Skeletal muscle satellite cell (primary cell): ENCODE data around the gene CHEK1. TPM values are rescaled to one million over a fixed set of nuclear protein-coding genes. Genes with fewer than 3 reads are reported as not detected.
"Not testable (repeated sequence)": the region's sequence is repeated elsewhere in the genome, so short reads cannot be mapped to it uniquely, and the experiment has no call there.

Source experiments
- H3K27me3 ChIP-seq: 2 replicates; pipeline ENCODE4 v1.7.0; 2013; ENCODE audit warnings: low read length; ENCODE audit not compliant: control insufficient read depth, insufficient read depth
- H3K36me3 ChIP-seq: 2 replicates; pipeline ENCODE4 v1.7.0; 2013; ENCODE audit warnings: mild to moderate bottlenecking, control low read depth, low read length; ENCODE audit not compliant: insufficient read depth
- H3K4me1 ChIP-seq: 2 replicates; pipeline ENCODE4 v1.7.0; 2013; ENCODE audit warnings: low read length; ENCODE audit not compliant: control insufficient read depth, insufficient read depth
- H3K4me2 ChIP-seq: 2 replicates; pipeline ENCODE4 v1.7.0; 2013; ENCODE audit warnings: mild to moderate bottlenecking, low read length
- H3K4me3 ChIP-seq: 2 replicates; pipeline ENCODE4 v1.7.0; 2013; ENCODE audit warnings: low read length
- H3K9ac ChIP-seq: 2 replicates; pipeline ENCODE4 v1.7.0; 2013; ENCODE audit warnings: mild to moderate bottlenecking, low read depth, low read length, moderate library complexity
- H3K9me3 ChIP-seq: replicated peaks from 2 replicates; pipeline ENCODE4 v1.7.0; 2013; ENCODE audit warnings: mild to moderate bottlenecking, control low read depth, low read length
- total RNA-seq: library from RNA; depleted of rRNA; stranded (reverse); fragments of >200 nt; gene quantifications from 2 replicates; pipeline ENCODE4 v1.2.3, GENCODE V29; 2012; rRNA removed

CHEK1 gene
- 23.1 and 28.4 TPM in 2 replicates for total RNA-seq

- Histone ChIP-seq H3K4me2 (peak within 1 kb of the TSS; percentile 95), H3K9me3 (no peaks in the 10 kb centered on the region), H3K36me3 (peaks cover 26% of the 10 kb centered on the region), H3K4me1 (peaks cover 19% of the 10 kb centered on the region), H3K4me3 (peak within 1 kb of the TSS; percentile 75), H3K27me3 (no peaks in the 10 kb centered on the region), H3K9ac (peak within 1 kb of the TSS; percentile 89)
These were observed at the start of gene CHEK1 for GRCh38 chr11:125624756-125625213. Gene CHEK1, plus strand, starts transcription at chr11:125625163. Its CDS starts 1,606 bp downstream, at chr11:125626769.

GRCh38 chr11:125577181-125577580, 47.8 kb upstream of the CHEK1 start:
- H3K4me1 ChIP-seq, H3K27me3 ChIP-seq, H3K4me3 ChIP-seq, H3K4me2 ChIP-seq, H3K9me3 ChIP-seq, H3K9ac ChIP-seq: not testable (repeated sequence)
- H3K36me3 ChIP-seq = peaks cover 70% of the 10 kb centered on the region

GRCh38 chr11:125578783-125579182, 46.2 kb upstream of the CHEK1 start:
- Histone ChIP-seq H3K27me3 (no peaks in the 10 kb centered on the region), H3K4me2 (no peak overlapping the region), H3K4me1 (no peaks in the 10 kb centered on the region), H3K9me3 (no peaks in the 10 kb centered on the region), H3K4me3 (no peak overlapping the region), H3K9ac (no peak overlapping the region), H3K36me3 (peaks cover 71% of the 10 kb centered on the region)

- Histone ChIP-seq H3K9ac (no peak overlapping the region), H3K27me3 (no peaks in the 10 kb centered on the region), H3K4me1 (no peaks in the 10 kb centered on the region), H3K36me3 (peaks cover 71% of the 10 kb centered on the region), H3K4me3 (no peak overlapping the region), H3K4me2 (no peak overlapping the region), H3K9me3 (no peaks in the 10 kb centered on the region)
These were observed 45.2 kb upstream of the CHEK1 start for GRCh38 chr11:125579811-125580210.

GRCh38 chr11:125583496-125583895, 41.5 kb upstream of the CHEK1 start:
- no peaks in the 10 kb centered on the region for H3K4me1 ChIP-seq
- no peak overlapping the region for H3K4me2 ChIP-seq
- H3K36me3 ChIP-seq = peaks cover 44% of the 10 kb centered on the region
- no peak overlapping the region for H3K4me3 ChIP-seq
- no peaks in the 10 kb centered on the region for H3K9me3 ChIP-seq
- H3K9ac ChIP-seq = no peak overlapping the region
- H3K27me3 ChIP-seq = no peaks in the 10 kb centered on the region

GRCh38 chr11:125585487-125585886, 39.5 kb upstream of the CHEK1 start:
- no peaks in the 10 kb centered on the region for H3K9me3 ChIP-seq
- H3K9ac ChIP-seq = no peak overlapping the region
- no peak overlapping the region for H3K4me2 ChIP-seq
- no peaks in the 10 kb centered on the region for H3K27me3 ChIP-seq
- no peaks in the 10 kb centered on the region for H3K4me1 ChIP-seq
- peaks cover 31% of the 10 kb centered on the region for H3K36me3 ChIP-seq
- no peak overlapping the region for H3K4me3 ChIP-seq

GRCh38 chr11:125586623-125587022, 38.3 kb upstream of the CHEK1 start:
- H3K4me3 ChIP-seq = no peak overlapping the region
- H3K9ac ChIP-seq = no peak overlapping the region
- H3K27me3 ChIP-seq = no peaks in the 10 kb centered on the region
- H3K4me2 ChIP-seq = no peak overlapping the region
- peaks cover 4% of the 10 kb centered on the region for H3K4me1 ChIP-seq
- peaks cover 26% of the 10 kb centered on the region for H3K36me3 ChIP-seq
- no peaks in the 10 kb centered on the region for H3K9me3 ChIP-seq

GRCh38 chr11:125587480-125587879, 37.5 kb upstream of the CHEK1 start:
- H3K4me1 ChIP-seq = peaks cover 4% of the 10 kb centered on the region
- no peaks in the 10 kb centered on the region for H3K27me3 ChIP-seq
- H3K9ac ChIP-seq = no peak overlapping the region
- H3K4me3 ChIP-seq = no peak overlapping the region
- no peak overlapping the region for H3K4me2 ChIP-seq
- H3K36me3 ChIP-seq = peaks cover 22% of the 10 kb centered on the region
- H3K9me3 ChIP-seq = no peaks in the 10 kb centered on the region

- no peak overlapping the region for H3K9ac ChIP-seq
- H3K4me2 ChIP-seq = no peak overlapping the region
- no peak overlapping the region for H3K4me3 ChIP-seq
- H3K36me3 ChIP-seq = peaks cover 13% of the 10 kb centered on the region
- H3K9me3 ChIP-seq = no peaks in the 10 kb centered on the region
- H3K4me1 ChIP-seq = peaks cover 4% of the 10 kb centered on the region
- no peaks in the 10 kb centered on the region for H3K27me3 ChIP-seq
These were observed 36.5 kb upstream of the CHEK1 start for GRCh38 chr11:125588505-125588904.

GRCh38 chr11:125591649-125592304, 33.2 kb upstream of the CHEK1 start:
- Histone ChIP-seq H3K4me3 (peak overlapping the region; percentile 86), H3K27me3 (no peaks in the 10 kb centered on the region), H3K4me1 (peaks cover 15% of the 10 kb centered on the region), H3K9ac (peak overlapping the region; percentile 97), H3K9me3 (no peaks in the 10 kb centered on the region), H3K36me3 (peaks cover 10% of the 10 kb centered on the region), H3K4me2 (peak overlapping the region; percentile 100)

GRCh38 chr11:125592305-125593113, 32.5 kb upstream of the CHEK1 start, which contains the start of gene STT3A:
Gene STT3A, plus strand, starts transcription at chr11:125592852. Its CDS starts 3,064 bp downstream, at chr11:125595916.
- peak within 1 kb of the TSS; percentile 100 for H3K4me2 ChIP-seq
- peaks cover 15% of the 10 kb centered on the region for H3K4me1 ChIP-seq
- H3K27me3 ChIP-seq = no peaks in the 10 kb centered on the region
- H3K4me3 ChIP-seq = peak within 1 kb of the TSS; percentile 86
- peak within 1 kb of the TSS; percentile 97 for H3K9ac ChIP-seq
- peaks cover 16% of the 10 kb centered on the region for H3K36me3 ChIP-seq
- H3K9me3 ChIP-seq = no peaks in the 10 kb centered on the region
